Measurements from ENCODE around the gene MINK1. TPM values are rescaled to one million over a fixed set of nuclear protein-coding genes. Genes with fewer than 3 reads are reported as not detected.

Gene MINK1
- total and polyA plus RNA-seq, 10 of the 15 experiments (the other 5 are each of a cell fraction or from before 2014, with no cell fraction given) = 0.08 to 55.6 (median 15.0) TPM

- no peaks in the 10 kb centered on the region for H3K79me2 ChIP-seq (ENCODE audit: control insufficient read depth, insufficient read depth, low read length)
- DNase-seq (ENCODE audit: low read depth, low spot score) (no peak), FAIRE-seq (no peak), ATAC-seq (no peak)
- in situ Hi-C loops (cut with MboI) (no loop called here), intact Hi-C loops (cut with micrococcal nuclease; ENCODE audit: unreplicated experiment) (no loop called here)
- no peaks in the 10 kb centered on the region for H3K27me3 ChIP-seq (replicated peaks in 1 of 2; ENCODE audit: control insufficient read depth in 2 of 2, insufficient read depth in 2 of 2, low read length in 1 of 2)
- no peaks in the 10 kb centered on the region for H3K4me1 ChIP-seq (ENCODE audit: control insufficient read depth, insufficient read depth, low read length)
- ChIA-PET RAD21 (ENCODE audit: unreplicated experiment) (no interaction called here), CTCF (interaction anchor here (1.4 kb wide), 1 partner anchor 296 kb away, joined by 3 read pairs; no protein-coding TSS in a partner anchor), SMC1A (ENCODE audit: uncharacterized antibody, unreplicated experiment) (no interaction called here), POLR2A (interaction anchor here (0.7 kb wide), 1 partner anchor 67 kb away, joined by 4 read pairs; the partner anchor contains the start of gene PSMB6)
- H2AFZ ChIP-seq (ENCODE audit: control insufficient read depth, low read depth, low read length) = no peak overlapping the region
- no peak overlapping the region for H3K4me3 ChIP-seq
- no TSS peak for BruUV-seq (replicated peaks)
- no peaks in the 10 kb centered on the region for H4K20me1 ChIP-seq (ENCODE audit: control insufficient read depth, insufficient read depth)
- H3K9ac ChIP-seq (ENCODE audit: control insufficient read depth, insufficient read depth, low read length) = no peak overlapping the region
- WGBS (ENCODE audit: insufficient coverage, insufficient replicate concordance, low lambda C conversion rate, missing lambda C conversion rate) = 98% methylated on average over 4 of the region's 4 CpGs
- no peak overlapping the region for H3K27ac ChIP-seq (ENCODE audit: control insufficient read depth, insufficient read depth)
- H3K9me3 ChIP-seq (replicated peaks; ENCODE audit: control insufficient read depth, insufficient read depth, low read length) = no peaks in the 10 kb centered on the region
- no peaks in the 10 kb centered on the region; a peak in 3 of 4 replicates for H3K36me3 ChIP-seq (ENCODE audit: control insufficient read depth in 2 of 2, insufficient read depth in 2 of 2, low read length in 1 of 2)
- no peak overlapping the region for H3K4me2 ChIP-seq (ENCODE audit: control insufficient read depth, insufficient read depth)
- TF ChIP-seq POLR2AphosphoS5 (IDR thresholded peaks at IDR 0.05; ENCODE audit: low read length) (no peak), KAT2A (conservative IDR thresholded peaks at IDR 0.05; ENCODE audit: control insufficient read depth, low read depth, low read length) (no peak), JUNB (IDR thresholded peaks at IDR 0.05) (no peak), NKRF (conservative IDR thresholded peaks at IDR 0.05) (no peak), ZNF592 (IDR thresholded peaks at IDR 0.05) (no peak), BCL3 (IDR thresholded peaks at IDR 0.05; ENCODE audit: borderline replicate concordance, insufficient read depth, low read depth, low read length, poor library complexity, severe bottlenecking) (no peak), RELA (IDR thresholded peaks at IDR 0.05; ENCODE audit: borderline replicate concordance, partially characterized antibody) (no peak), ELK1 (IDR thresholded peaks at IDR 0.05; ENCODE audit: low read depth, low read length) (no peak), MTA2 (IDR thresholded peaks at IDR 0.05; ENCODE audit: low read depth) (no peak), SUPT20H (IDR thresholded peaks at IDR 0.05; ENCODE audit: borderline replicate concordance, control insufficient read depth, low read depth, low read length) (no peak), BCL11A (IDR thresholded peaks at IDR 0.05; ENCODE audit: low read depth, low read length) (no peak), ZNF217 (IDR thresholded peaks at IDR 0.05) (no peak), SIX5 (IDR thresholded peaks at IDR 0.05; ENCODE audit: low read depth, low read length, severe bottlenecking) (no peak), MXI1 (IDR thresholded peaks at IDR 0.05; ENCODE audit: low read depth, low read length) (no peak)
Observed at GRCh38 chr17:4862720-4863119, 29.6 kb downstream of the MINK1 start.
